Measurements from ENCODE around the gene KANK4. TPM values are rescaled to one million over a fixed set of nuclear protein-coding genes. Genes with fewer than 3 reads are reported as not detected.

Gene KANK4
- total and polyA plus RNA-seq, 2 of the 4 experiments (the other 2 are of a cell fraction), result not detected

GRCh38 chr1:62224182-62224581, 95.1 kb downstream of the KANK4 start:
- Histone ChIP-seq H3K9ac (ENCODE audit: low read depth, low read length) (no peak overlapping the region), H3K4me2 (ENCODE audit: low read depth, low read length) (no peak overlapping the region), H4K91ac (ENCODE audit: insufficient read depth, low read depth, low read length) (no peak overlapping the region), H2BK5ac (ENCODE audit: low read depth, low read length, poor library complexity, severe bottlenecking) (no peak overlapping the region), H3K4me1 (ENCODE audit: control insufficient read depth, insufficient read depth, low read length) (no peaks in the 10 kb centered on the region), H2BK15ac (ENCODE audit: low read depth, low read length) (no peak overlapping the region), H3K9me3 (ENCODE audit: control insufficient read depth, insufficient read depth, low read length) (peaks cover 16% of the 10 kb centered on the region), H2AK5ac (ENCODE audit: low read depth, low read length) (no peak overlapping the region), H3K4ac (ENCODE audit: low read depth, low read length) (no peak overlapping the region), H4K20me1 (ENCODE audit: insufficient read depth, low read length) (no peaks in the 10 kb centered on the region), H3K14ac (replicated peaks; ENCODE audit: low read depth, low read length) (no peak overlapping the region), H3K79me1 (ENCODE audit: low read depth in 1 of 2, low read length in 2 of 2) (no peaks in the 10 kb centered on the region), H4K8ac (ENCODE audit: low read depth in 2 of 2, low read length in 2 of 2) (no peak overlapping the region), H2AFZ (replicated peaks; ENCODE audit: low read length, poor library complexity) (no peak overlapping the region), H2AK9ac (replicated peaks; ENCODE audit: low read depth, low read length, poor library complexity) (no peak overlapping the region), H3K27ac (ENCODE audit: insufficient read depth, low read length) (no peak overlapping the region), H3K56ac (ENCODE audit: extremely low read depth, insufficient read depth, low read length) (no peak overlapping the region), H4K5ac (ENCODE audit: low read depth, low read length) (no peak overlapping the region), H3K18ac (ENCODE audit: low read depth, low read length) (no peak overlapping the region), H3K36me3 (ENCODE audit: control insufficient read depth, insufficient read depth, low read length) (no peaks in the 10 kb centered on the region), H2BK20ac (ENCODE audit: low read depth, low read length) (no peak overlapping the region), H3K4me3 (ENCODE audit: insufficient read depth, low read depth, low read length) (no peak overlapping the region), H3K23ac (ENCODE audit: low read depth, low read length) (no peak overlapping the region), H2BK120ac (ENCODE audit: low read depth, low read length) (no peak overlapping the region), H3K27me3 (ENCODE audit: control insufficient read depth, insufficient read depth, low read length) (no peaks in the 10 kb centered on the region), H3K9me1 (ENCODE audit: insufficient read depth, low read length) (no peaks in the 10 kb centered on the region)
- DNase-seq, result no peak
- ChIA-PET CTCF (no interaction called here), POLR2A (ENCODE audit: unreplicated experiment) (no interaction called here)
- intact Hi-C loops (cut with micrococcal nuclease) (no loop called here), in situ Hi-C loops (cut with MboI; ENCODE audit: low sequenced_read_pairs) (no loop called here), dilution Hi-C loops (cut with HindIII; ENCODE audit: low sequenced_read_pairs, unreplicated experiment) (no loop called here)
- no peak for ATAC-seq (ENCODE audit: low read depth)
- TF ChIP-seq BHLHE40 (IDR thresholded peaks at IDR 0.05; ENCODE audit: low read depth, low read length) (no peak), RAD21 (IDR thresholded peaks at IDR 0.05; ENCODE audit: low read length) (no peak), CHD1 (IDR thresholded peaks at IDR 0.05; ENCODE audit: low read depth, low read length) (no peak), RFX5 (IDR thresholded peaks at IDR 0.05; ENCODE audit: low read depth, low read length) (no peak), CEBPB (IDR thresholded peaks at IDR 0.05; ENCODE audit: low read depth, low read length) (no peak), NFE2L2 (IDR thresholded peaks at IDR 0.05; ENCODE audit: low read depth, low read length) (no peak), RCOR1 (IDR thresholded peaks at IDR 0.05; ENCODE audit: insufficient replicate concordance, low read length) (no peak), MAZ (IDR thresholded peaks at IDR 0.05; ENCODE audit: borderline replicate concordance, low read depth, low read length) (no peak)
- no TSS peak for BruUV-seq (replicated peaks)
- WGBS, 2 experiments (ENCODE audit: extremely low coverage in 2 of 2, insufficient read length in 1 of 2), result no CpG with 5 or more reads among the region's 3 CpGs

Measured in IMR-90 (cell line).